HEK293 (cell line): ENCODE measurements around the gene SNORC.

Source experiments
- ZNF274 ChIP-seq, 2 experiments: fragments of 200-500 bp in 1 of 2; fragments of 450-650 bp in 1 of 2; sonication (Bioruptor generic) in 1 of 2; formaldehyde crosslinking in 1 of 2; IDR thresholded peaks; 2 replicates each; pipeline versions ENCODE4 v1.5.1 to v1.6.1; 2014 to 2016; ENCODE audit warnings: borderline replicate concordance in 1 of 2, inconsistent platforms in 1 of 2, low read length in 1 of 2, missing biosample characterization in 1 of 2, missing genetic modification characterization in 1 of 2
- TF ChIP-seq, protein P1 (sequence below): fragments of 450-650 bp; formaldehyde crosslinking; IDR thresholded peaks from 2 replicates; pipeline ENCODE4 v1.5.1; 2016; ENCODE audit warnings: missing biosample characterization, missing genetic modification characterization

DNA sequence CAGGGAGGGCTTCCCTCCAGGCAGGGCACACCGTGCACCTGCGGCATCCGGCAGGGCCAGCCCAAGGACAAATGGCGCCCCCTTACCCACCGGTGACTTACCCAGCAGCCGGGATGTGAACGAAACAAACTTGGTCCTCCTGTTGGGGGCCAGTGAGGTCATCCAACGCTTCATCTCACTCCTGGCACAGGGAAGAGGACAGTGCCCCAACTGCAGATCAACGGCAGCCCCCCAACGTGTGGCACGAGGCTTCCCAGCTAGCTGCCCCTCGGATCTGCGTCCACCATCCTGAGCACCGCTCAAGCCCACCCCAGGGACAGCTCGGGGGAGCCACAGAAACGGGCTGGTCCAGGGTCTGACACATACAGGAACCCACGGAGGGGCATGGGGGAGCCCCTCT, 12.0 kb downstream of the SNORC start:
- TF ChIP-seq, protein P1, sequence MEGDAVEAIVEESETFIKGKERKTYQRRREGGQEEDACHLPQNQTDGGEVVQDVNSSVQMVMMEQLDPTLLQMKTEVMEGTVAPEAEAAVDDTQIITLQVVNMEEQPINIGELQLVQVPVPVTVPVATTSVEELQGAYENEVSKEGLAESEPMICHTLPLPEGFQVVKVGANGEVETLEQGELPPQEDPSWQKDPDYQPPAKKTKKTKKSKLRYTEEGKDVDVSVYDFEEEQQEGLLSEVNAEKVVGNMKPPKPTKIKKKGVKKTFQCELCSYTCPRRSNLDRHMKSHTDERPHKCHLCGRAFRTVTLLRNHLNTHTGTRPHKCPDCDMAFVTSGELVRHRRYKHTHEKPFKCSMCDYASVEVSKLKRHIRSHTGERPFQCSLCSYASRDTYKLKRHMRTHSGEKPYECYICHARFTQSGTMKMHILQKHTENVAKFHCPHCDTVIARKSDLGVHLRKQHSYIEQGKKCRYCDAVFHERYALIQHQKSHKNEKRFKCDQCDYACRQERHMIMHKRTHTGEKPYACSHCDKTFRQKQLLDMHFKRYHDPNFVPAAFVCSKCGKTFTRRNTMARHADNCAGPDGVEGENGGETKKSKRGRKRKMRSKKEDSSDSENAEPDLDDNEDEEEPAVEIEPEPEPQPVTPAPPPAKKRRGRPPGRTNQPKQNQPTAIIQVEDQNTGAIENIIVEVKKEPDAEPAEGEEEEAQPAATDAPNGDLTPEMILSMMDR (tag by site-specific recombination), result no peak
- no peak for TF ChIP-seq ZNF274 (IDR thresholded peaks at IDR 0.05; ENCODE audit: low read length)
- no peak for TF ChIP-seq ZNF274 (tag by site-specific recombination; IDR thresholded peaks at IDR 0.05; ENCODE audit: borderline replicate concordance)
